GM13977 (cell line): ENCODE data around the gene ARMC2.

Experiments
- DNase-seq: peaks from one replicate; pipeline ENCODE4 v3.0.0; 2012; ENCODE audit warnings: low spot score
- CTCF ChIP-seq: IDR thresholded peaks from 2 replicates; pipeline ENCODE4 v1.5.1; 2012; ENCODE audit warnings: mild to moderate bottlenecking, control low read depth; ENCODE audit not compliant: insufficient read depth; ENCODE audit errors: extremely low read depth, missing control alignments
- in situ Hi-C: fragments of 300-500 bp; cut with MboI; formaldehyde crosslinking; loops from one replicate; pipeline ENCODE4 v1.12.0; 2022; ENCODE audit warnings: low sequenced_read_pairs, low pct_unique_long_range_greater_than_20kb, mixed read lengths, inconsistent platforms; ENCODE audit not compliant: unreplicated experiment

ARMC2 gene

GRCh38 chr6:108839083-108839642, 9.1 kb upstream of the ARMC2 start:
- in situ Hi-C loops = no loop called here
- no peak for TF ChIP-seq CTCF
- no peak for DNase-seq

- TF ChIP-seq CTCF = no peak
- no peak for DNase-seq
- in situ Hi-C loops = no loop called here
Observed at GRCh38 chr6:108840919-108841318, 7.3 kb upstream of the ARMC2 start.

- in situ Hi-C loops = no loop called here
- no peak for DNase-seq
- TF ChIP-seq CTCF = no peak
Observed at GRCh38 chr6:108841377-108841855, 6.8 kb upstream of the ARMC2 start.

- DNase-seq = no peak
- TF ChIP-seq CTCF = no peak
- in situ Hi-C loops = no loop called here
Observed at GRCh38 chr6:108844135-108844534, 4.1 kb upstream of the ARMC2 start.

- in situ Hi-C loops = no loop called here
- DNase-seq = no peak
- TF ChIP-seq CTCF = no peak
Observed at GRCh38 chr6:108845145-108845544, 3.1 kb upstream of the ARMC2 start.

- in situ Hi-C loops = no loop called here
- DNase-seq = no peak
- no peak for TF ChIP-seq CTCF
Observed at GRCh38 chr6:108846101-108846500, 2.1 kb upstream of the ARMC2 start.
